IPS DF 4.7 (cell line): ENCODE results near the gene HSP90B1.

Experiments used
- DNase-seq: peaks from one replicate; pipeline ENCODE4 v3.0.0-alpha.2; 2013; ENCODE audit warnings: low spot score; ENCODE audit errors: extremely low read depth

The HSP90B1 gene

DNA sequence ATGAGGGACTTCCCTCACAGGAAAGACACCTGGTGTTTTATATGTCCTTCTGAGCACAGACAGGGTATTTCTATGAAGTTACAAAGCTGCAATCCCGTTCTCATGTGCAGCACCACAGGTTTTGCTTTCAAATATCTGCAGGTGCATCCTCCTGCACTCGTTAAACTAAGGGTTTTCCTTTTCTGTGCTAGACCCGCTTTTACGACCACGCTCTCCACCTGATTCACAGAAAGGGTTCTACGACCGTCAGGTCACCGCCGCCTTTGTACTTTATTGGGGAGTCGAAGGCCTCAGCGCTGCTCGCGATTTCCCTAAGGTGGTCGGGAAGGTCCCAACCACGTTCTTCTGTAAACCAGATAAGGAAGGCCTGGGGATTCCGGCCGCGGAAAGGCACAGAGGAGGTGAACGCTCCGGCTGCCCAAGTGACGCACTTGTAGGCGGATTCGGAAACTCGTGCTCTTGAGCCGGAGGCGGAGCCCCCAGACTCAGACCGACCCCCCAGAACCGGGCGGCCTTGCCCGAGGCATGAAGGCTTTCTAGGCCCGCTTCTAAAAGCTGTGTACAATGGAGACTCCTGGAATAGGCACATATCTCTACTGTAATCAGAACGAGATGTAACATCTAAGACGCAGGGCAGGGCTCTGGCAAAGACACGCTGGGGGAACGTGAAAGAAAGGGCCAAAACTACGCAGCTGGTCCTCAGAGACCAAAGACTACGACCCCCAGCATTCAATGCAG lies 995 bp upstream of the HSP90B1 start:
- peak; percentile 81 for DNase-seq

- DNase-seq: no peak
Observed at GRCh38 chr12:103929784-103930033, 501 bp upstream of the HSP90B1 start.

GRCh38 chr12:103930787-103931735 lies 851 bp downstream of the HSP90B1 start:
- DNase-seq: no peak

DNA sequence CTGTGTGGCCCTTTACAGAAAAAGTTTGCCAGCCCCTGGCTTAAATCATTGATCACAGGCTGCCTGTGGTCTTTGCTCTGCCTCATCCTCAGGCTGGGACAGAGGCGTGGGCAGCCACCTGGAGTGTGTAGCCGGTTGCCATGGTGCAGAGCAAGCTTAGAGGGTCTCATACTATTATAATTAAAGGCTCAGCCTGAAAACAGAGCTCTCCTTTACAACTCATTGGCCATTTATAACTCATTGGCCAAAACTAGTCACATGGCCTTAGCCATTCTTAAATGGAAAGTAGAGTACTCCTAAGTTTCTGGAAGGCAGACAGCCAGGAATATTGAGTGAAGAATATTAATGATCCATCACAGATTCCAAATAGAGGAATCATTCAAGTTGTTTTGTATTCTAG lies 3.0 kb downstream of the HSP90B1 start:
- no peak for DNase-seq

DNA sequence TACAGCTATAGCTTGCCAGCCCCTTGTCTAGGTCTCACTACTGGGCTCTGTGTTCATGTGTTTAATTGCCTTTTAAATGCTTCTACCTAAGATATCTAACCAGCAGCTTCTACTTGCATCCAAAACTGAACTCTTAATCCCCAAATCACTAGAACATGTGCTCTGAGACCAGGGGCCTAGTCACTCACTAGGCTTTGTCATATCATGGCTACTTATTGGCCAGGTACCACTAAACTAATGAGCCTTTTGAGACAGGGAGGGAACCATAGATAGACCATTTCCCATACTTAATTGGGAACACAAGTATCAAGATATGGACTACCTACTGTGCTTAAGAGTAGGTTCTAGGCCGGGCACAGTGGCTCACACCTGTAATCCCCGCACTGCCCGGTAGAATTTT lies 6.5 kb downstream of the HSP90B1 start:
- no peak for DNase-seq

DNA sequence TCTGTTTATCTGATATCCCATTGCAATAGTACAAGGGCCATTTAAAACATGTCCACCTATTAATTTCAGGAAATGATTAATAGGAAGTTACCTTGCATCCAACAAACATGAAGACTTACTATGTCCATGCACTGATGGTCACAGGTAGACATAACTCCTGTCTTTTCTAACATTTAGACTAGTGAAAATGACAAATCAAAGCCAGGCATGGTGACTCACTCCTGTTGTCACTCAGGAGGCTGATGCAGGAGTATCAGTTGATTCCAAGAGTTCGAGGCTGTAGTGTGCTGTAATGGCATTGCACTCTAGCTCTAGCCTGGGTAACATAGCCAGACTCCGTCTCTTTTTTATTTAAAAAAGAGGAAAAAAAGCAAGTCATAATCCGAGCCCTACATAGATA lies 14.8 kb downstream of the HSP90B1 start:
- no peak for DNase-seq

GRCh38 chr12:103947871-103948555 lies 17.8 kb downstream of the HSP90B1 start:
- DNase-seq: no peak

DNA sequence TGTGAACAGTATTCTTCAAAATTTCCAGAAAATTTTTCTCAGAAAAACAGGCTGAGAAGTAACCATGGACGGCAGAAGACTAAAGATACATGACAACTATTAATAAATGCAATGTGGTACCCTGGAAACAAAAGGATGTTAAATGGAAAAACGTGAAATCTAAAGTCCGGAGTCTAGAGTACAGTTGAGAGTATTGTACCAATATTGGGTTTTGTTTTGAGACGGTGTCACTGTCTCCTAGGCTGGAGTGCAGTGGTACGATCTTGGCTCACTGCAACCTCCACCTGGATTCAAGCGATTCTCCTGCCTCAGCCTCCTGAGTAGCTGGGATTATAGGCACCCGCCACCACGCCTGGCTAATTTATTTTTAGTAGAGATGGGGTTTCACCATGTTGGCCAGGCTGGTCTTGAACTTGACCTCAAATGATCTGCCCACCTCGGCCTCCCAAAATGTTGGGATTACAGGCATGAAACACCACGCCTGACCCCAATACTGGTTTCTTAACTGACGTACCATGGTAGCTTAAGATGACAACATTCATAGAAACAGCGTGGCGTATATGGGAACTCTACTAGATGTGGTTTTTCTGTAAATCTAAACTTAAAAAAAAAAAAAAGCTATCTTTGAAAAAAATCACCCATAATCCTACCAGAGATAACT lies 18.7 kb downstream of the HSP90B1 start:
- DNase-seq: no peak

DNA sequence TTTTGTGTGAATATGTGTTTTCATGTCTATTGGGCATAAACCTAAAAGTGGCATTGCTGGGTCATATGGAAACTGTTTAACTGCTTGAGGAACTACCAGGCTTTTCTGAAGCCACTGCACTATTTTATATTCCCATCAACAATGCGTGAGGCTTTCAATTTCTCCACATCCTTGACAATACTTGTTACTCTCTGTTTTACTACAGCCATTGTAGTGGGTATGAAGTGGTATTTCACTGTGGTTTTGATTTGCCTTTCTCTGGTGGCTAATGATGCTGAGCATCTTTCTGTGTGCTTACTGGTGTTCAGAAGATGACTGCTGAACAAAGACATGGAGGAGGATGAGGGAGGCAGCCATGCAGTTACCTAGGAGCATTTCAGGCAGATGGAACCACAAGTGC lies 22.3 kb downstream of the HSP90B1 start:
- DNase-seq: no peak

- DNase-seq: no peak
Observed at GRCh38 chr12:103955811-103956508, 25.8 kb downstream of the HSP90B1 start.

GRCh38 chr12:103956509-103957027 lies 26.4 kb downstream of the HSP90B1 start:
- no peak for DNase-seq

DNA sequence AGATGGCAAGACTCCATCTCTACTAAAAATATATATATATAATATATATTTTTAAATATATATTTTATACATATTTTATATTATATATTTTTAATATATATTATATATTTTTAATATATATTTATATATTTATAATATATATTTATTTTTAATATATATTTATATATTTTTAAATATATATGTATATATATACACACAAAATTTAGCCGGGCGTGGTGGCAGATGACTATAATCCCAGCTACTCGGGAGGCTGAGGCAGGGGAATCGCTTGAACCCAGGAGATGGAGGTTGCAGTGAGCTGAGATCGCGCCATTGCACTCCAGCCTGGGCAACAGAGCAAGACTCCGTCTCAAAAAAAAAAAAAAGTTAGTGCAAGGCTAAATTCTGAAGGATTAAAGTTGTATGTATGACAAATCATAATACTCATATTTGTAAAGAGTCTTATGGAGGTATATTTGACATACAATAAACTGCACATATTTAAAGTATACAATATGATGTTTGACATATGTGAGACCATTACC lies 27.7 kb downstream of the HSP90B1 start:
- DNase-seq: no peak

- DNase-seq: no peak
Observed at GRCh38 chr12:103958621-103959020, 28.4 kb downstream of the HSP90B1 start.

DNA sequence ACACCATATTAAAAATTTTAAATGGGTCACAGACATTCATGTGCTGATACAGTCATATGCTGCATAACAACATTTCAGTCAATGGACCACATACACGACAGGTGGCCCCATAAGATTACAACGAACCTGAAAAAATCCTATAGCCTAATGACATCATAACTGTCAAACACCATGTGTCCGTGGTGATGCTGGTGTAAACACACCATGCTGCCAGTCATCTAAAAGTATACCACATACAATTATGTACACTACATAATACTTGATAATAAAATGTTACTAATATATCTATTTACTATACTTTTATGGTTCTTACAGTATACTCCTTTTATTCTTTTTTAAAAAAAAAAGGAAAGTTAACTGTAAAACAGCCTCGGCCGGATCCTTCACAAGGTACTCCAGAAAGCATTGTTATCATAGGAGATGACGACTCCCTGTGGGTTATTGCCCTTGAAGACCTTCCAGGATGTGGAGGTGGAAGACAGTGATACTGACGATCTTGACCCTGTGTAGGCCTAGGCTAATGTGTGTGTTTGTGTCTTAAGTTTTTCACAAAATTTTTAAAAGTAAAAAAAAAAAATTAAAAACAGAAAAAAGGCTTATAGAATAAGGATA lies 30.5 kb downstream of the HSP90B1 start:
- no peak for DNase-seq

- DNase-seq: no peak
Observed at GRCh38 chr12:103962493-103962892, 32.3 kb downstream of the HSP90B1 start.

- DNase-seq: no peak
Observed at GRCh38 chr12:103964805-103965204, 34.6 kb downstream of the HSP90B1 start.

DNA sequence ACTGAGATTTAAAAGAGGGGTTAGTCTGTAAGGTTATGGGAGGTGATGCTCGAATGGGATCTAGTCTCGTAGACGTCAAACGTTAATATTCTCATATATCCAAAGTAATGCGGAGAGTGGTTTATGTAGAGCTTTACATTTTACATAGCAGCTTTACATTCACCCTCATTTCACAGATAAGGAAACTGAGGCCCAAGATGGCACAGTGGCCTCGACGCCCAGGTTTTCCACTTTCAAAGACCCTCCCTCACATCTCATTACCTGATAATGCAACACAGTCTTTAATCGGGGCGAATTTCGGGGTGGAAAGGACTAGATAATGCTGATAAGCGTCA lies 35.0 kb downstream of the HSP90B1 start:
- DNase-seq: no peak

DNA sequence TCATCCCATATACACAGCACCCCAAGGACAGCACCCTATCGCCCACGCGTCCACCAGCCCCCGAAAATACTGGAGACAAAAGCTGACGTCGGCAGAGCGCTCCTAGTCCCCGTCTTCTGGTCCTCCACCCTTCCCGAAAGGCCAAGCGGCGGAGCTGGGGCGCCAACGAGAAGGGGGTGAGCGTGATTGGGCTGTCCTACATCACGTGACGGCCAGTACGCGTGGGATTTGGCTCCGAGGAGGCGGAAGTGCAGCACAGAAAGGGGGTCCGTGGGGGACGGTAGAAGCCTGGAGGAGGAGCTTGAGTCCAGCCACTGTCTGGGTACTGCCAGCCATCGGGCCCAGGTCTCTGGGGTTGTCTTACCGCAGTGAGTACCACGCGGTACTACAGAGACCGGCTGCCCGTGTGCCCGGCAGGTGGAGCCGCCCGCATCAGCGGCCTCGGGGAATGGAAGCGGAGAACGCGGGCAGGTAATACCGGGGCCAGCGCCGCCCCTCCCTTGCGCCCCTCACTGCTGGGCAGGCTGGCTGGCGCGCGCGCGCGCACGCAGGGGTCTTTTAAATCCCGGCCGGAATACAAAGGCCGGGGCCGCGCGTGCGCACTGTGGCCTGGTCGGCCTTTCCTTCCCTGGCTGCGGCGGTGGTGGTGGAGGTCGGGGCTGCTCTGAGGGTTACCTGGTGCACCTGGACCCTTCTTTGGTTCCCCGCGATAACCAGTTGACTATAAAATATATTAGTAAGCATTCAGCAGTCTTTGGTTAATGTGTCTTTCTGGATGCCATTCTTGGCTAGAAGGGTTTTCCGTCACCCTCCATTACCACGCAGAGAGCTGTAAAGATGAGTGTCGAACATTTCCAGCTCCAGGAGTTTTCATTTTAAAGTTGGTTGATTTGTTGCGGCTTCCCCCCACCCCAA lies 35.6 kb downstream of the HSP90B1 start, which contains the start of gene TDG:
Gene TDG (plus strand): TSS at position 283 of the 915 bp plus-strand sequence. CDS start 166 bp downstream, at position 449.
- peak; percentile 93 for DNase-seq

- DNase-seq: no peak
Observed at GRCh38 chr12:103966736-103967135, 36.5 kb downstream of the HSP90B1 start.
